WTC11 (cell line): Measurements from ENCODE around the gene INPP5F. TPM values are rescaled to one million over a fixed set of nuclear protein-coding genes. Genes with fewer than 3 reads are reported as not detected.

Source experiments
- ATAC-seq: fragments of 200-7000 bp; cut with Tn5 transposase; 2 replicates; pipeline ENCODE4 v1.10.0; 2021; ENCODE audit warnings: mild to moderate bottlenecking, moderate library complexity
- CTCF ChIA-PET: fragments of 300-600 bp; sonication (Branson Sonifier 250); formaldehyde crosslinking; loops from one replicate; lab custom pipeline; 2021; ENCODE audit warnings: antibody characterized with exemption; lab: Charles Lee
- POLR2A ChIA-PET: fragments of 350-600 bp; sonication (Branson Sonifier 250); formaldehyde crosslinking; loops from one replicate; lab custom pipeline; 2021; ENCODE audit warnings: antibody characterized with exemption; lab: Charles Lee
- DNase-seq: peaks from one replicate; pipeline ENCODE4 v3.0.0; 2021; ENCODE audit warnings: low spot score
- H3K27ac Mint-ChIP-seq: 2 replicates; pipeline ENCODE4 v1.8.0; 2021; ENCODE audit warnings: mixed read lengths
- H3K27me3 Mint-ChIP-seq: 2 replicates; pipeline ENCODE4 v1.8.0; 2021; ENCODE audit warnings: low read depth, mild to moderate bottlenecking, moderate library complexity, mixed read lengths
- H3K36me3 Mint-ChIP-seq: 2 replicates; pipeline ENCODE4 v1.8.0; 2021; ENCODE audit warnings: mixed read lengths
- H3K4me1 Mint-ChIP-seq: 2 replicates; pipeline ENCODE4 v1.8.0; 2022; ENCODE audit warnings: mixed read lengths
- H3K4me3 Mint-ChIP-seq: 2 replicates; pipeline ENCODE4 v1.8.0; 2021; ENCODE audit warnings: mild to moderate bottlenecking, moderate library complexity, mixed read lengths
- H3K9me3 Mint-ChIP-seq: 2 replicates; pipeline ENCODE4 v1.8.0; 2021; ENCODE audit warnings: mixed read lengths
- CDX4 ChIP-seq: fragments of 250-450 bp; sonication (Bioruptor Pico); IDR thresholded peaks from 2 replicates; pipeline ENCODE4 v1.9.0; 2021; ENCODE audit warnings: moderate library complexity, mild to moderate bottlenecking, inconsistent platforms, borderline replicate concordance
- FOXJ3 ChIP-seq: sonication (generic); formaldehyde crosslinking; IDR thresholded peaks from 2 replicates; pipeline ENCODE4 v1.9.0; 2021; ENCODE audit warnings: missing genetic modification reagents, mild to moderate bottlenecking, borderline replicate concordance
- MXD4 ChIP-seq: fragments of 250-450 bp; sonication (Bioruptor Pico); IDR thresholded peaks from 2 replicates; pipeline ENCODE4 v1.8.0; 2021; ENCODE audit warnings: mild to moderate bottlenecking, moderate library complexity, borderline replicate concordance
- NFATC4 ChIP-seq: fragments of 250-450 bp; sonication (Bioruptor Pico); IDR thresholded peaks from 2 replicates; pipeline ENCODE4 v1.9.0; 2021; ENCODE audit warnings: mild to moderate bottlenecking
- NR3C1 ChIP-seq: sonication (generic); formaldehyde crosslinking; conservative IDR thresholded peaks from 2 replicates; pipeline ENCODE4 v1.8.1; 2023; ENCODE audit warnings: low read depth, mild to moderate bottlenecking, missing genetic modification reagents
- OVOL2 ChIP-seq: fragments of 250-450 bp; sonication (Bioruptor Pico); IDR thresholded peaks from 2 replicates; pipeline ENCODE4 v1.9.0; 2021; ENCODE audit warnings: mild to moderate bottlenecking, borderline replicate concordance
- PRDM15 ChIP-seq: sonication (generic); formaldehyde crosslinking; IDR thresholded peaks from 2 replicates; pipeline ENCODE4 v1.8.0; 2022; ENCODE audit warnings: missing genetic modification reagents
- PRRX2 ChIP-seq: fragments of 250-450 bp; sonication (Bioruptor Pico); IDR thresholded peaks from 2 replicates; pipeline ENCODE4 v1.8.0; 2021; ENCODE audit warnings: mild to moderate bottlenecking
- RORB ChIP-seq: fragments of 250-450 bp; sonication (Bioruptor Pico); IDR thresholded peaks from 2 replicates; pipeline ENCODE4 v1.9.0; 2021; ENCODE audit warnings: mild to moderate bottlenecking
- SOX15 ChIP-seq: fragments of 250-450 bp; sonication (Bioruptor Pico); IDR thresholded peaks from 2 replicates; pipeline ENCODE4 v1.9.0; 2021; ENCODE audit warnings: mild to moderate bottlenecking
- ZMAT4 ChIP-seq: fragments of 250-450 bp; sonication (Bioruptor Pico); IDR thresholded peaks from 2 replicates; pipeline ENCODE4 v1.9.0; 2021; ENCODE audit warnings: mild to moderate bottlenecking
- ZNF121 ChIP-seq: sonication (generic); formaldehyde crosslinking; IDR thresholded peaks from 2 replicates; pipeline ENCODE4 v1.8.0; 2023; ENCODE audit warnings: missing genetic modification reagents
- ZNF396 ChIP-seq: fragments of 250-450 bp; sonication (Bioruptor Pico); IDR thresholded peaks from 2 replicates; pipeline ENCODE4 v1.8.0; 2021; ENCODE audit warnings: mild to moderate bottlenecking, moderate library complexity, borderline replicate concordance
- ZSCAN18 ChIP-seq: fragments of 250-450 bp; sonication (Bioruptor Pico); IDR thresholded peaks from 2 replicates; pipeline ENCODE4 v2.1.2; 2022; ENCODE audit warnings: mild to moderate bottlenecking, moderate library complexity
- total RNA-seq: library from RNA; stranded (reverse); gene quantifications from 3 replicates; pipeline ENCODE4 v1.2.3, GENCODE V29; 2021
- TF ChIP-seq, protein P1 (sequence below): sonication (generic); formaldehyde crosslinking; conservative IDR thresholded peaks from 2 replicates; pipeline ENCODE4 v1.8.1; 2023; ENCODE audit warnings: mild to moderate bottlenecking, low read depth, missing genetic modification reagents, moderate library complexity
- TF ChIP-seq, protein P2 (sequence below): sonication (generic); formaldehyde crosslinking; IDR thresholded peaks from 2 replicates; pipeline ENCODE4 v1.8.0; 2022; ENCODE audit warnings: mild to moderate bottlenecking, missing genetic modification reagents
- TF ChIP-seq, protein P3 (sequence below): sonication (generic); formaldehyde crosslinking; conservative IDR thresholded peaks from 2 replicates; pipeline ENCODE4 v1.8.1; 2022; ENCODE audit warnings: mild to moderate bottlenecking, missing genetic modification reagents
- TF ChIP-seq, protein P4 (sequence below): sonication (generic); formaldehyde crosslinking; IDR thresholded peaks from 2 replicates; pipeline ENCODE4 v1.8.1; 2023; ENCODE audit warnings: mild to moderate bottlenecking, missing genetic modification reagents, moderate library complexity
- TF ChIP-seq, protein P5 (sequence below): fragments of 250-450 bp; sonication (Bioruptor Pico); conservative IDR thresholded peaks from 2 replicates; pipeline ENCODE4 v1.9.0; 2021; ENCODE audit warnings: mild to moderate bottlenecking

INPP5F gene
- total RNA-seq, 1 experiment from 2014 or later, result 83.3 TPM

GRCh38 chr10:119734396-119735332 lies 8.8 kb downstream of the INPP5F start:
- Mint-ChIP-seq H3K27me3 (no peaks in the 10 kb centered on the region), H3K36me3 (no peaks in the 10 kb centered on the region), H3K9me3 (no peaks in the 10 kb centered on the region), H3K4me1 (peaks cover 48% of the 10 kb centered on the region), H3K27ac (peak overlapping the region; percentile 74; the same call in 1 of the 2 replicates), H3K4me3 (no peak overlapping the region)
- no peak for DNase-seq
- TF ChIP-seq ZNF121 (CRISPR knock-in tag), result peak; percentile 90
- TF ChIP-seq, protein P1, sequence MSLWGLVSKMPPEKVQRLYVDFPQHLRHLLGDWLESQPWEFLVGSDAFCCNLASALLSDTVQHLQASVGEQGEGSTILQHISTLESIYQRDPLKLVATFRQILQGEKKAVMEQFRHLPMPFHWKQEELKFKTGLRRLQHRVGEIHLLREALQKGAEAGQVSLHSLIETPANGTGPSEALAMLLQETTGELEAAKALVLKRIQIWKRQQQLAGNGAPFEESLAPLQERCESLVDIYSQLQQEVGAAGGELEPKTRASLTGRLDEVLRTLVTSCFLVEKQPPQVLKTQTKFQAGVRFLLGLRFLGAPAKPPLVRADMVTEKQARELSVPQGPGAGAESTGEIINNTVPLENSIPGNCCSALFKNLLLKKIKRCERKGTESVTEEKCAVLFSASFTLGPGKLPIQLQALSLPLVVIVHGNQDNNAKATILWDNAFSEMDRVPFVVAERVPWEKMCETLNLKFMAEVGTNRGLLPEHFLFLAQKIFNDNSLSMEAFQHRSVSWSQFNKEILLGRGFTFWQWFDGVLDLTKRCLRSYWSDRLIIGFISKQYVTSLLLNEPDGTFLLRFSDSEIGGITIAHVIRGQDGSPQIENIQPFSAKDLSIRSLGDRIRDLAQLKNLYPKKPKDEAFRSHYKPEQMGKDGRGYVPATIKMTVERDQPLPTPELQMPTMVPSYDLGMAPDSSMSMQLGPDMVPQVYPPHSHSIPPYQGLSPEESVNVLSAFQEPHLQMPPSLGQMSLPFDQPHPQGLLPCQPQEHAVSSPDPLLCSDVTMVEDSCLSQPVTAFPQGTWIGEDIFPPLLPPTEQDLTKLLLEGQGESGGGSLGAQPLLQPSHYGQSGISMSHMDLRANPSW, result no peak
- TF ChIP-seq NR3C1, result no peak
- no peak for TF ChIP-seq ZSCAN18
- peak; percentile 66 for ATAC-seq
- ChIA-PET CTCF (interaction anchor here (1.3 to 3.2 kb wide), 4 partner anchors 9 to 132 kb away, joined by 5 to 19 read pairs (median 8); partner anchors contain the start of gene INPP5F), POLR2A (interaction anchor here (1.4 kb wide), 1 partner anchor 9 kb away, joined by 5 read pairs; the partner anchor contains the start of gene INPP5F)

GRCh38 chr10:119735451-119735850 lies 9.6 kb downstream of the INPP5F start:
- Mint-ChIP-seq H3K27ac (peak overlapping the region; percentile 65), H3K4me3 (no peak overlapping the region), H3K4me1 (peaks cover 54% of the 10 kb centered on the region), H3K9me3 (no peaks in the 10 kb centered on the region), H3K36me3 (no peaks in the 10 kb centered on the region), H3K27me3 (no peaks in the 10 kb centered on the region)
- DNase-seq, result no peak
- POLR2A ChIA-PET, result interaction anchor here (0.7 to 1.4 kb wide), 2 partner anchors 10 to 63 kb away, joined by 3 to 5 read pairs; partner anchors contain the start of gene INPP5F
- peak; percentile 42; the same call in 1 of the 2 replicates for ATAC-seq
- CTCF ChIA-PET, result interaction anchor here (1.3 to 3.2 kb wide), 4 partner anchors 10 to 133 kb away, joined by 5 to 19 read pairs (median 8); partner anchors contain the start of gene INPP5F
- TF ChIP-seq MXD4 (CRISPR knock-in tag) (no peak), SOX15 (no peak), ZMAT4 (no peak), FOXJ3 (no peak), CDX4 (no peak), RORB (CRISPR knock-in tag) (no peak), NFATC4 (CRISPR knock-in tag) (no peak), ZNF396 (CRISPR knock-in tag) (no peak), OVOL2 (no peak), PRDM15 (CRISPR knock-in tag) (no peak), PRRX2 (CRISPR knock-in tag) (no peak)
- TF ChIP-seq, protein P2, sequence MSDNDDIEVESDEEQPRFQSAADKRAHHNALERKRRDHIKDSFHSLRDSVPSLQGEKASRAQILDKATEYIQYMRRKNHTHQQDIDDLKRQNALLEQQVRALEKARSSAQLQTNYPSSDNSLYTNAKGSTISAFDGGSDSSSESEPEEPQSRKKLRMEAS (CRISPR knock-in tag), result no peak
- TF ChIP-seq, protein P3, sequence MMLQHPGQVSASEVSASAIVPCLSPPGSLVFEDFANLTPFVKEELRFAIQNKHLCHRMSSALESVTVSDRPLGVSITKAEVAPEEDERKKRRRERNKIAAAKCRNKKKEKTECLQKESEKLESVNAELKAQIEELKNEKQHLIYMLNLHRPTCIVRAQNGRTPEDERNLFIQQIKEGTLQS, result no peak
- TF ChIP-seq, protein P4, sequence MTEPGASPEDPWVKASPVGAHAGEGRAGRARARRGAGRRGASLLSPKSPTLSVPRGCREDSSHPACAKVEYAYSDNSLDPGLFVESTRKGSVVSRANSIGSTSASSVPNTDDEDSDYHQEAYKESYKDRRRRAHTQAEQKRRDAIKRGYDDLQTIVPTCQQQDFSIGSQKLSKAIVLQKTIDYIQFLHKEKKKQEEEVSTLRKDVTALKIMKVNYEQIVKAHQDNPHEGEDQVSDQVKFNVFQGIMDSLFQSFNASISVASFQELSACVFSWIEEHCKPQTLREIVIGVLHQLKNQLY (CRISPR knock-in tag), result no peak
- TF ChIP-seq, protein P5, sequence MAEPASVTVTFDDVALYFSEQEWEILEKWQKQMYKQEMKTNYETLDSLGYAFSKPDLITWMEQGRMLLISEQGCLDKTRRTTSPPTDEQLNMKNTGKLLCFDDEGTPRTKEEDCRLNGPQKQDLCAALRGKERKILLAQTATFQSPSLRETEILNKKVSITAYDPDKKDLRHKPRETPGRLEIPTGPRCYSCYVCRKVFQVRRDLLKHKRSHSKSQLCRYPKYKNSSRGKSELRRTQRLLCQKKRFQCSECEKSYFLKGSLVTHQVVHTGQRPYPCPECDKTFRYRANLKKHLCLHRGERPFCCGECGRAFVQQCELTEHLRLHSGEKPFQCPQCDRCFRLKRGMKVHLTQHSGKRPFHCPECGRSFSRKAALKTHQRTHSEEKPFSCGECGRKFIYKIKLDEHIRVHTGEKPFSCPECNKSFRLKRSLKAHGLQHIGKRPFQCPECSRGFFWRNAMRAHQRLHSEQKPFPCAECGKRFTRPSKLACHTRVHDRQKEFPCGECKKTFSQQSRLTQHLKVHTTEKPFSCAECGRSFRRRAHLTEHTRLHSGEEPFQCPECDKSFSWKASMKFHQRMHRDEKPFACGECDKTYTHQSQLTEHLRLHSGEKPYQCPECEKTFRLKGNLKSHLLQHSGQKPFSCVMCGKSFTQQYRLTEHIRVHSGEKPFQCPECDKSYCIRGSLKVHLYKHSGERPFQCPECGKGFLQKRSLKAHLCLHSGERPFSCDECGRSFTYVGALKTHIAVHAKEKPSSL, result no peak
